ENCODE results near the gene CTH.
"Not testable (repeated sequence)": the region's sequence is repeated elsewhere in the genome, so short reads cannot be mapped to it uniquely, and the experiment has no call there.

The CTH gene

DNA sequence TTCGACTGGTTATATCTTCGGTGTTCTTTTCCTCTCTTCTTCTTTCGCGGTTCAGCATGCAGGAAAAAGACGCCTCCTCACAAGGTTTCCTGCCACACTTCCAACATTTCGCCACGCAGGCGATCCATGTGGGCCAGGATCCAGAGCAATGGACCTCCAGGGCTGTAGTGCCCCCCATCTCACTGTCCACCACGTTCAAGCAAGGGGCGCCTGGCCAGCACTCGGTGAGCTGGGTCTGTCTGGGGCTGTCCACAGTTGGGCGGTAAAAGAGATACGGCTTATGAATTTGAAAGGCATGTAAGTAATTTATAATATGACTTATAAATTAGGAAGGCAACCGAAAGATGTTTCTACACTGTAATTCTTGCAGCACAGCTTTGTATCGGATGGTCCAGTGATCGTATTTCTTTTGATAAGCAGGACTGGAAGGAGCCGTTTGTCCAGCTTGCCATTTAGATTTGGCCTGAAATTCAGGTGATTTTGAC is 334 bp downstream of the CTH start:
- no peak for DNase-seq

DNA sequence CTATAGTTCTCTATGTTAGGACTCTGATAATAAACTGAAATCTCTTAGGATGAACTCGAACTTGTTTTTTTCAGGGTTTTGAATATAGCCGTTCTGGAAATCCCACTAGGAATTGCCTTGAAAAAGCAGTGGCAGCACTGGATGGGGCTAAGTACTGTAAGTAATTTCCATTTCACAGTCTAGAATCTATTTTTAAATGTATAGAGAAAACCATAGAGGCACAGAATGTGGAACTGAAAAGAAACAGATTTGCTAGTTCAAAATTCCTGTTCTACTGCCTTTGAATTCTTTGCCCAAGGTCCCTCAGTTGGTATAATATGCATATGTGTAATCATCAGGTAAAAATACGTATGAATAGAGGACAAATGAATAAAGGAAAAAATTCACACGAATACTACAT is 4.8 kb downstream of the CTH start:
- DNase-seq = no peak

GRCh38 chr1:70418973-70419734 is 8.1 kb downstream of the CTH start:
- DNase-seq = not testable (repeated sequence)

DNA sequence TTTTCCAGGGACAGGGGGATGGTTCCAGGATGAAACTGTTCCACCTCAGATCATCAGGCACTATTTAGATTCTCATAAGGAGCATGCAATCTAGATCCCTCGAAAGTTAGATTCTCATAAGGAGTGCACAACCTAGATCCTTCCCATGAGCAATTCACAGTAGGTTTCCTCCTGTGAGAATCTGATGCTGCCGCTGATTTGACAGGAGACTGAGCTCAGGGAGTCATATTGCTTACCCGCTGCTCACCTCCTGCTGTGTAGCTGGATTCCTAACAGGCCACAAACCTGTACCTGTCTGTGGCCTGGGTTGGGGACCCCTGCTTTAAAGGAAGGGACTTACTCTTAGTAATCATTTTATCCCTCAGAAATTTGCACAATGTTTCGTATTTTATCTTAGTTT is 9.3 kb downstream of the CTH start:
- no peak for DNase-seq

GRCh38 chr1:70426154-70427131 is 15.4 kb downstream of the CTH start:
- DNase-seq = no peak

- no peak for DNase-seq
Observed at GRCh38 chr1:70427976-70428375, 16.9 kb downstream of the CTH start.

DNA sequence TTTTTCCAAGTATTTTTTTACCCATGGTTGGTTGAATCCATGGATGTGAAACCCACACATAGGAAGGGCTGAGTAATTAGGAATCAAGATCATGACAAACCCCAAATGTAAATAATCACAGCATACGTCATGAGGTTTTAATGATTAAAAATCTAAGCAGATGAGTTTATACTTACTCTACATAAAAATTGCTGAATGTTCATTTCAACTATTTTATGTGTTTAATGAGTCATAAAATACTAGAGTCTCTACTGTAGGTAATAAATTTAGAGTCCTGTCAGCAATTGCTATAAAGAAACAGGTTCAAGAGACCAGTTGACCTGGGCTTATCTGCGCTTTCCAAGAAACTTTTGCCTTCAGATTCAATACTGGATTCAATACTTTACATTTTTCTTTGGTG is 18.2 kb downstream of the CTH start:
- DNase-seq = no peak

DNA sequence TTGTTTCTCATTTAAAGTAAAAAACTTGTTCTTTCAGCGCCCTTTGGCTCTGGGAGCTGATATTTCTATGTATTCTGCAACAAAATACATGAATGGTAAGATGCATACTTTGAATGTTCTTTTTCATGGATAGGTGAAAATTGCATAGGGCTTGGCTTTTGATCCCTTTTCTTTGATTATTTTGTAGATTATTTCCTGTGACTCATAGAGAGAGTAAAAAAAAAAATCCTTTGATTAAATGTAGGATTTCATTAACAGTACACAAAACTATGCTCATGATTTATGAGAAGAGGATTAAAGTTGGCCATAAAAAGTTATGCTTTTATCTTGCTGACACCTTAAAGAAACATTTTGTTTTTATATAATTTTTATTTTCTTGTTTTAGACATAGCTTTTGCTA is 18.7 kb downstream of the CTH start:
- no peak for DNase-seq

- DNase-seq = no peak
Observed at GRCh38 chr1:70431317-70431716, 20.2 kb downstream of the CTH start.

DNA sequence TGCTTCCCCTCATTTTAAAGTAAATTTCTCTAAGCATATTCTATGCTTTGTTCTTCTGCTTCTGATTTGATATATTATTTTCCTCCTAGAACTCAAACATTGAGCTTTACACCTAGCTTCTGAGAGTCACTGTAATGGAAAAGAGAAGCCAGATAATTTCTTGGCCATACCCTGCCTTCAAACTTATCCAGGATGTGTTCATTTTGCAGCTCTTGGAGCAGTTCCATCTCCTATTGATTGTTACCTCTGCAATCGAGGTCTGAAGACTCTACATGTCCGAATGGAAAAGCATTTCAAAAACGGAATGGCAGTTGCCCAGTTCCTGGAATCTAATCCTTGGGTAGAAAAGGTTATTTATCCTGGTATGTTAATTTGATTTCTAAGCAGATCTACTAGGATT is 20.8 kb downstream of the CTH start:
- DNase-seq = no peak

DNA sequence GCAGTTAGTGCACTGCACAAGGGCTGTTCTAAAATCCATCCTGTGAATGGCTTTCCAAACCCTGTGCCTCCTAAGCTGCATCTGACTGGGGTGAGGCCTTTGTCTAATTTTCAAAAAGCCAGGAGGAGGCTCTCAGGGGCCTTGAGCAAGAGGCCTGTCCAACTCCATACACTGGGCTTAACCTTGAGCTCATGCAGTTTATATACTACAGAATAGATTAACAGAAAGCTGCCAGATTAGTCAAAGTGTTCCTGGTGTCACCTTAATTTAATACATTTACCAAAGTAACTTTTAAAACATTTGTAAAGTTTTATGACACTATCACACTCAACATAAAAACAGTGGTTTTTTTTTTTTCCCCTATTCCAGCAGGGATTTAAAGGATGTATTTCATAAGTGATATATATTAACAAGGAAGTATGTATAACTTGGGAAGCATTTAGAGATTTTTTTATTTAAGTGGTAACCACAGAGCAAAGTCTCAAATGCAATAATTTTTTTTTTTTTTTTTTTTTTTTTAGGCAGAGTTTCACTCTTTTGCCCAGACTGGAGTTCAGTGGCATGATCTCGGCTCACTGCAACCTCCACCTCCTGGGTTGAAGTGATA is 23.3 kb downstream of the CTH start:
- no peak for DNase-seq

- DNase-seq = no peak
Observed at GRCh38 chr1:70436622-70437251, 25.7 kb downstream of the CTH start.

GRCh38 chr1:70438529-70438928 is 27.5 kb downstream of the CTH start:
- DNase-seq = no peak

- DNase-seq = no peak
Observed at GRCh38 chr1:70440642-70441391, 29.7 kb downstream of the CTH start.

DNA sequence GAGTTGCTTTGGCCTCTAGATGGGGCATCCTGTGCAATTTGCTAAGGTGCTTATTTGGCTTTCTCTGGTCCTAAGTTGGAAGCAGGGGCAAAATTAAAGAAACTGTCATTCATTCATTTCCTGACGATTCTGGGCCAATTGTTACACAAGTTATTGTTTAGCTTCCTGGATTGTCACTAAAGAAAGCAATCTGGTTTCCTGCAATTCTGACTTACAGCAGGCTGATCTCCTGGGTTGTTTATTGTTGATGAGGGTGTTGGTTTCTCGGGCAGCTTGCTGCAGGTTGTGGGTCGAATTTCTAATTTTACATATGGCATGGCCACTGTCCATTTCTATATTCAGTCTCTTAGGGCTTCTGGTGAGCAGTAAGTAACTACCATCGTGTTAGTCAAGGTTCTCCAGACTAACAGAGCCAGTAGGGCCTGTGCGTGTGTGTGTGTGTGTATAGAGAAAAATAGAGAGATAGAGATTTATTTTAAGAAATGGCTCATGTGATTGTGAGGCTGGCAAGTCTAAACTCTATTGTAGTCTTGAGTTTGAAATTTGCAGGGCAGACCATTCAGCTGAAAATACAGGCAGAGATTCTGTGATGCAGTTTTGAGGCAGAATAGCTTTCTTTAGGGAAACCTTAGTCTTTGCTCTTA is 30.4 kb downstream of the CTH start:
- no peak for DNase-seq

GRCh38 chr1:70442490-70442889 is 31.4 kb downstream of the CTH start:
- no peak for DNase-seq

GRCh38 chr1:70443739-70444138 is 32.7 kb downstream of the CTH start:
- DNase-seq = no peak

DNA sequence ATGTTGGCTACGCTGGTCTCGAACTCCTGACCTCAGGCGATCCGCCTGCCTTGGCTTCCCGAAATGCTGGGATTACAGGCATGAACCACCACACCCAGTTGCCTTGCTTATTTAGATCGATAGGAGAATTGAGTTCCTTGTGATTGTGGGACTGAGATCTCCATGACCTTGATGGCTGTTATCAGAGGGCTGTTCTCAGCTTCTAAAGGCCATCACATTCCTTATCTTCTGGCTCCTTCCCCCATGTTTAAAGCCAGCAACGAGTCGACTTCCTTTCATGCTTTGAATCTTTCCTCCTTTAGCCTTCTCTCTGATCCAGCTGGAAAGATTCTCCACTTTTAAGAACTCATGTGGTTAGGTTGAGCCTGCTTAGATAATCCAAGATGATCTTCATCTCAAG is 38.0 kb downstream of the CTH start:
- DNase-seq = no peak

GRCh38 chr1:70452164-70452939 is 41.3 kb downstream of the CTH start:
- not testable (repeated sequence) for DNase-seq

- DNase-seq = no peak
Observed at GRCh38 chr1:70455291-70455690, 44.2 kb downstream of the CTH start.

GRCh38 chr1:70458131-70458530 is 47.1 kb downstream of the CTH start:
- DNase-seq = no peak

Measured in activated gamma-delta T cell (primary cell).